ENCODE measurements around the gene IQCK. TPM values are rescaled to one million over a fixed set of nuclear protein-coding genes. Genes with fewer than 3 reads are reported as not detected.

IQCK gene
- total RNA-seq, 1 experiment from 2014 or later, result 15.5 TPM

GRCh38 chr16:19860166-19861041 lies 142.3 kb downstream of the IQCK start:
- CTCF ChIA-PET, result no interaction called here
- H3K4me3 ChIP-seq (ENCODE audit: low read depth in 2 of 2, low read length in 2 of 2), result no peak overlapping the region

DNA sequence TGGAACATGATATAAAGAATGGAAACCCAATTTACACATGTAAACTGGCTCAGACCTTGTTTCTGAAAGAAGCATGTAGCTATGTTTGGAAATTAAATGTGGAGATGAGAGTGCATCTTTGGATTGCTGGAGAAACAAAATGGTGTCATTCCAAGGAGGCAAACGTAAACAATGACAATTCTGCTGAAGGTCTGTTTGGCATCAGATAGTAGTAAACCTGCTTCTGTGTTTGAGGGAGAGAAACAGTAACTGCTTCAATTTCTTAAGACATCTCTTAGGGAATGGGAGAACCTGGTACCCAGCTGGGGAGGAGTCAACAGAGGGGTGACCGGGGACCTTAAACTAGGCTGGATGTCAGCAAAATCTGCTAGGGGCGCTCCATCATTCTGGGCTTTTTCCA lies 143.1 kb downstream of the IQCK start:
- H3K27me3 ChIP-seq (ENCODE audit: control insufficient read depth, insufficient read depth, low read length), result no peaks in the 10 kb centered on the region
- H3K4me3 ChIP-seq (ENCODE audit: low read depth in 2 of 2, low read length in 2 of 2), result no peak overlapping the region
- no peaks in the 10 kb centered on the region for H3K9me3 ChIP-seq (ENCODE audit: control insufficient read depth, insufficient read depth, low read depth, low read length)
- POLR2A ChIA-PET, result no interaction called here
- no peaks in the 10 kb centered on the region for H3K4me1 ChIP-seq (ENCODE audit: control insufficient read depth, insufficient read depth, low read length)
- intact Hi-C loops (cut with micrococcal nuclease; ENCODE audit: unreplicated experiment) (no loop called here), in situ Hi-C loops (cut with HindIII; ENCODE audit: low pct_unique_long_range_greater_than_20kb, low sequenced_read_pairs) (no loop called here)
- DNase-seq (ENCODE audit: low read depth, low spot score) (no peak), ATAC-seq (no peak)
- no TSS peak for BruUV-seq (replicated peaks)
- CTCF ChIA-PET, result no interaction called here
- H3K36me3 ChIP-seq (ENCODE audit: control insufficient read depth, insufficient read depth, low read length), result no peaks in the 10 kb centered on the region
- H3K27ac ChIP-seq (ENCODE audit: low read length), result no peak overlapping the region
- no peak for TF ChIP-seq POLR2AphosphoS5 (IDR thresholded peaks at IDR 0.05; ENCODE audit: low read depth, low read length)
- no peak for TF ChIP-seq SIN3A (IDR thresholded peaks at IDR 0.05; ENCODE audit: borderline replicate concordance, insufficient read depth, low read depth, low read length)
- TF ChIP-seq CTCF (IDR thresholded peaks at IDR 0.05), result no peak
- TF ChIP-seq, protein P1, sequence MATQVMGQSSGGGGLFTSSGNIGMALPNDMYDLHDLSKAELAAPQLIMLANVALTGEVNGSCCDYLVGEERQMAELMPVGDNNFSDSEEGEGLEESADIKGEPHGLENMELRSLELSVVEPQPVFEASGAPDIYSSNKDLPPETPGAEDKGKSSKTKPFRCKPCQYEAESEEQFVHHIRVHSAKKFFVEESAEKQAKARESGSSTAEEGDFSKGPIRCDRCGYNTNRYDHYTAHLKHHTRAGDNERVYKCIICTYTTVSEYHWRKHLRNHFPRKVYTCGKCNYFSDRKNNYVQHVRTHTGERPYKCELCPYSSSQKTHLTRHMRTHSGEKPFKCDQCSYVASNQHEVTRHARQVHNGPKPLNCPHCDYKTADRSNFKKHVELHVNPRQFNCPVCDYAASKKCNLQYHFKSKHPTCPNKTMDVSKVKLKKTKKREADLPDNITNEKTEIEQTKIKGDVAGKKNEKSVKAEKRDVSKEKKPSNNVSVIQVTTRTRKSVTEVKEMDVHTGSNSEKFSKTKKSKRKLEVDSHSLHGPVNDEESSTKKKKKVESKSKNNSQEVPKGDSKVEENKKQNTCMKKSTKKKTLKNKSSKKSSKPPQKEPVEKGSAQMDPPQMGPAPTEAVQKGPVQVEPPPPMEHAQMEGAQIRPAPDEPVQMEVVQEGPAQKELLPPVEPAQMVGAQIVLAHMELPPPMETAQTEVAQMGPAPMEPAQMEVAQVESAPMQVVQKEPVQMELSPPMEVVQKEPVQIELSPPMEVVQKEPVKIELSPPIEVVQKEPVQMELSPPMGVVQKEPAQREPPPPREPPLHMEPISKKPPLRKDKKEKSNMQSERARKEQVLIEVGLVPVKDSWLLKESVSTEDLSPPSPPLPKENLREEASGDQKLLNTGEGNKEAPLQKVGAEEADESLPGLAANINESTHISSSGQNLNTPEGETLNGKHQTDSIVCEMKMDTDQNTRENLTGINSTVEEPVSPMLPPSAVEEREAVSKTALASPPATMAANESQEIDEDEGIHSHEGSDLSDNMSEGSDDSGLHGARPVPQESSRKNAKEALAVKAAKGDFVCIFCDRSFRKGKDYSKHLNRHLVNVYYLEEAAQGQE (IDR thresholded peaks at IDR 0.05; ENCODE audit: insufficient read depth in 1 of 2, low read depth in 2 of 2, low read length in 1 of 2), result no peak
- no peak for TF ChIP-seq TCF7L2 (IDR thresholded peaks at IDR 0.05; ENCODE audit: low read depth, low read length)

More at GRCh38 chr16:19860166-19861041, 142.3 kb downstream of the IQCK start:
- no peak for TF ChIP-seq TCF7L2 (IDR thresholded peaks at IDR 0.05; ENCODE audit: low read depth, low read length)
- TF ChIP-seq SIN3A (IDR thresholded peaks at IDR 0.05; ENCODE audit: borderline replicate concordance, insufficient read depth, low read depth, low read length), result no peak
- TF ChIP-seq, protein P1 (IDR thresholded peaks at IDR 0.05; ENCODE audit: insufficient read depth in 1 of 2, low read depth in 2 of 2, low read length in 1 of 2), result no peak
- TF ChIP-seq CTCF (IDR thresholded peaks at IDR 0.05), result no peak
- H3K27me3 ChIP-seq (ENCODE audit: control insufficient read depth, insufficient read depth, low read length), result no peaks in the 10 kb centered on the region
- ATAC-seq, result no peak
- no peaks in the 10 kb centered on the region for H3K4me1 ChIP-seq (ENCODE audit: control insufficient read depth, insufficient read depth, low read length)
- in situ Hi-C loops (cut with HindIII; ENCODE audit: low pct_unique_long_range_greater_than_20kb, low sequenced_read_pairs), result no loop called here
- POLR2A ChIA-PET, result no interaction called here
- no peaks in the 10 kb centered on the region for H3K9me3 ChIP-seq (ENCODE audit: control insufficient read depth, insufficient read depth, low read depth, low read length)
- H3K27ac ChIP-seq (ENCODE audit: low read length), result no peak overlapping the region
- intact Hi-C loops (cut with micrococcal nuclease; ENCODE audit: unreplicated experiment), result no loop called here
- no peaks in the 10 kb centered on the region for H3K36me3 ChIP-seq (ENCODE audit: control insufficient read depth, insufficient read depth, low read length)
- DNase-seq (ENCODE audit: low read depth, low spot score), result no peak
- BruUV-seq (replicated peaks), result no TSS peak

Data from Panc1 (cell line).